Karpas-422 (cell line): ENCODE results near the gene ZNF292. TPM values are rescaled to one million over a fixed set of nuclear protein-coding genes. Genes with fewer than 3 reads are reported as not detected.

Experiments
- DNase-seq: peaks from one replicate; pipeline ENCODE4 v3.0.0-alpha.2; 2015
- H2AFZ ChIP-seq: fragments of 200-600 bp; sonication (generic); 2 replicates; pipeline ENCODE4 v1.6.1; 2014; ENCODE audit warnings: antibody characterized with exemption, low read length, mixed read lengths
- H3K27ac ChIP-seq: fragments of 200-600 bp; sonication (generic); 2 replicates; pipeline ENCODE4 v1.5.1; 2014; ENCODE audit warnings: mild to moderate bottlenecking, low read length, moderate library complexity
- H3K27me3 ChIP-seq: fragments of 200-600 bp; sonication (generic); 2 replicates; pipeline ENCODE4 v1.6.1; 2014; ENCODE audit warnings: low read length, mixed read lengths
- H3K36me3 ChIP-seq: fragments of 200-600 bp; sonication (generic); 2 replicates; pipeline ENCODE4 v1.6.1; 2014; ENCODE audit warnings: low read length, mixed read lengths; ENCODE audit not compliant: insufficient read depth
- H3K4me1 ChIP-seq: fragments of 200-600 bp; sonication (generic); 2 replicates; pipeline ENCODE4 v1.6.1; 2014; ENCODE audit warnings: mild to moderate bottlenecking, low read length, mixed read lengths
- H3K4me2 ChIP-seq: fragments of 200-600 bp; sonication (generic); 2 replicates; pipeline ENCODE4 v1.6.1; 2014; ENCODE audit warnings: low read length, low read depth, mild to moderate bottlenecking; ENCODE audit not compliant: poor library complexity, severe bottlenecking
- H3K4me3 ChIP-seq: fragments of 200-600 bp; sonication (generic); 2 replicates; pipeline ENCODE4 v1.5.1; 2014; ENCODE audit warnings: mild to moderate bottlenecking, antibody characterized with exemption, low read length, mixed read lengths
- H3K79me2 ChIP-seq: fragments of 200-600 bp; sonication (generic); 2 replicates; pipeline ENCODE4 v1.6.1; 2014; ENCODE audit warnings: mild to moderate bottlenecking, low read length, mixed read lengths
- H3K9ac ChIP-seq: fragments of 200-600 bp; sonication (generic); 2 replicates; pipeline ENCODE4 v1.6.0; 2014; ENCODE audit warnings: low read length
- H3K9me2 ChIP-seq: fragments of 200-600 bp; sonication (generic), shearing (Covaris generic); replicated peaks from 2 replicates; pipeline ENCODE4 v1.6.0; 2014; ENCODE audit warnings: mild to moderate bottlenecking, low read length, moderate library complexity; ENCODE audit not compliant: insufficient read depth
- H3K9me3 ChIP-seq: fragments of 300-700, 200-600 bp; sonication (generic); 2 replicates; pipeline ENCODE4 v1.6.1; 2014; ENCODE audit warnings: low read length, mixed read lengths
- H4K20me1 ChIP-seq: fragments of 200-600 bp; sonication (generic); 2 replicates; pipeline ENCODE4 v1.6.1; 2014; ENCODE audit warnings: mild to moderate bottlenecking, antibody characterized with exemption, low read length, low read depth; ENCODE audit not compliant: insufficient read depth
- total RNA-seq: library from RNA; depleted of rRNA; stranded (reverse); fragments of >200 nt; shearing (Covaris generic); gene quantifications from 2 replicates; pipeline ENCODE4 v1.2.3, GENCODE V29; 2014; ENCODE audit warnings: low replicate concordance

ZNF292 gene
- total RNA-seq, 1 experiment from 2014 or later, result 62.8 TPM

- Histone ChIP-seq H3K9ac (no peak overlapping the region), H3K27me3 (no peaks in the 10 kb centered on the region), H3K27ac (no peak overlapping the region), H4K20me1 (no peaks in the 10 kb centered on the region), H2AFZ (no peak overlapping the region), H3K4me2 (no peak overlapping the region), H3K36me3 (peaks cover 43% of the 10 kb centered on the region; the same call in 1 of the 2 replicates), H3K4me1 (no peaks in the 10 kb centered on the region), H3K9me3 (no peaks in the 10 kb centered on the region), H3K9me2 (no peaks in the 10 kb centered on the region), H3K4me3 (no peak overlapping the region), H3K79me2 (peaks cover 47% of the 10 kb centered on the region)
- DNase-seq, result no peak
These were observed 89.0 kb downstream of the ZNF292 start for GRCh38 chr6:87244380-87244779.

- H3K27ac ChIP-seq, result no peak overlapping the region
- no peak overlapping the region for H2AFZ ChIP-seq
- H3K9ac ChIP-seq, result no peak overlapping the region
- no peak overlapping the region for H3K4me3 ChIP-seq
- no peaks in the 10 kb centered on the region for H3K4me1 ChIP-seq
- no peak for DNase-seq
- H3K79me2 ChIP-seq, result peaks cover 40% of the 10 kb centered on the region
- H3K9me2 ChIP-seq, result no peaks in the 10 kb centered on the region
- no peaks in the 10 kb centered on the region for H3K27me3 ChIP-seq
- H3K36me3 ChIP-seq, result peaks cover 48% of the 10 kb centered on the region
- no peak overlapping the region for H3K4me2 ChIP-seq
- no peaks in the 10 kb centered on the region for H4K20me1 ChIP-seq
- H3K9me3 ChIP-seq, result no peaks in the 10 kb centered on the region
These were observed 94.7 kb downstream of the ZNF292 start for GRCh38 chr6:87250019-87250418.

- Histone ChIP-seq H3K4me1 (no peaks in the 10 kb centered on the region), H3K4me3 (no peak overlapping the region), H3K9ac (no peak overlapping the region), H3K79me2 (peaks cover 42% of the 10 kb centered on the region), H3K9me2 (no peaks in the 10 kb centered on the region), H4K20me1 (no peaks in the 10 kb centered on the region), H3K9me3 (no peaks in the 10 kb centered on the region), H3K36me3 (peaks cover 55% of the 10 kb centered on the region), H3K27ac (no peak overlapping the region), H3K4me2 (no peak overlapping the region), H2AFZ (no peak overlapping the region), H3K27me3 (no peaks in the 10 kb centered on the region)
- no peak for DNase-seq
These were observed 95.9 kb downstream of the ZNF292 start for GRCh38 chr6:87251225-87251624.

GRCh38 chr6:87251725-87252124, 96.4 kb downstream of the ZNF292 start:
- DNase-seq, result no peak
- H3K4me2 ChIP-seq, result no peak overlapping the region
- H3K4me3 ChIP-seq, result no peak overlapping the region
- no peaks in the 10 kb centered on the region for H3K9me2 ChIP-seq
- H3K27me3 ChIP-seq, result no peaks in the 10 kb centered on the region
- H3K79me2 ChIP-seq, result peaks cover 37% of the 10 kb centered on the region
- no peak overlapping the region for H3K9ac ChIP-seq
- H4K20me1 ChIP-seq, result no peaks in the 10 kb centered on the region
- peaks cover 55% of the 10 kb centered on the region for H3K36me3 ChIP-seq
- no peak overlapping the region for H3K27ac ChIP-seq
- no peaks in the 10 kb centered on the region for H3K4me1 ChIP-seq
- H3K9me3 ChIP-seq, result no peaks in the 10 kb centered on the region
- H2AFZ ChIP-seq, result no peak overlapping the region

- no peak overlapping the region for H2AFZ ChIP-seq
These were observed 101.7 kb downstream of the ZNF292 start for GRCh38 chr6:87257046-87257445.

GRCh38 chr6:87257565-87257964, 102.2 kb downstream of the ZNF292 start:
- DNase-seq, result no peak
- H3K36me3 ChIP-seq, result peaks cover 65% of the 10 kb centered on the region

More at GRCh38 chr6:87257046-87257445, 101.7 kb downstream of the ZNF292 start:
- Histone ChIP-seq H3K9ac (no peak overlapping the region), H3K27me3 (no peaks in the 10 kb centered on the region), H3K4me3 (no peak overlapping the region), H3K9me2 (no peaks in the 10 kb centered on the region), H4K20me1 (no peaks in the 10 kb centered on the region), H3K4me2 (no peak overlapping the region), H3K36me3 (peaks cover 65% of the 10 kb centered on the region), H3K9me3 (no peaks in the 10 kb centered on the region), H3K79me2 (peaks cover 9% of the 10 kb centered on the region; the same call in 1 of the 2 replicates), H3K4me1 (no peaks in the 10 kb centered on the region), H3K27ac (no peak overlapping the region)
- DNase-seq, result no peak

GRCh38 chr6:87257975-87258374, 102.6 kb downstream of the ZNF292 start:
- H3K4me2 ChIP-seq, result no peak overlapping the region
- no peak overlapping the region for H3K4me3 ChIP-seq
- H3K9me2 ChIP-seq, result no peaks in the 10 kb centered on the region
- no peaks in the 10 kb centered on the region for H3K4me1 ChIP-seq
- H3K9me3 ChIP-seq, result no peaks in the 10 kb centered on the region
- H3K79me2 ChIP-seq, result peaks cover 9% of the 10 kb centered on the region; the same call in 1 of the 2 replicates
- no peaks in the 10 kb centered on the region for H4K20me1 ChIP-seq
- no peak overlapping the region for H2AFZ ChIP-seq
- no peak overlapping the region for H3K9ac ChIP-seq
- peaks cover 65% of the 10 kb centered on the region for H3K36me3 ChIP-seq
- no peak for DNase-seq
- no peak overlapping the region for H3K27ac ChIP-seq
- H3K27me3 ChIP-seq, result no peaks in the 10 kb centered on the region

More at GRCh38 chr6:87257565-87257964, 102.2 kb downstream of the ZNF292 start:
- Histone ChIP-seq H3K4me2 (no peak overlapping the region), H3K27ac (no peak overlapping the region), H2AFZ (no peak overlapping the region), H4K20me1 (no peaks in the 10 kb centered on the region), H3K9me3 (no peaks in the 10 kb centered on the region), H3K9ac (no peak overlapping the region), H3K27me3 (no peaks in the 10 kb centered on the region), H3K4me3 (no peak overlapping the region), H3K9me2 (no peaks in the 10 kb centered on the region), H3K4me1 (no peaks in the 10 kb centered on the region), H3K79me2 (peaks cover 9% of the 10 kb centered on the region; the same call in 1 of the 2 replicates)

GRCh38 chr6:87259791-87260190, 104.4 kb downstream of the ZNF292 start:
- Histone ChIP-seq H3K4me3 (no peak overlapping the region), H2AFZ (no peak overlapping the region), H3K9ac (no peak overlapping the region), H3K4me1 (no peaks in the 10 kb centered on the region), H3K27ac (no peak overlapping the region), H3K9me3 (no peaks in the 10 kb centered on the region), H3K27me3 (no peaks in the 10 kb centered on the region), H3K9me2 (no peaks in the 10 kb centered on the region), H4K20me1 (no peaks in the 10 kb centered on the region), H3K4me2 (no peak overlapping the region), H3K79me2 (0 out of 2 replicates have a peak, but pooled peaks cover 3% of the 10 kb centered on the region), H3K36me3 (peaks cover 49% of the 10 kb centered on the region)
- DNase-seq, result no peak

- Histone ChIP-seq H3K36me3 (peaks cover 31% of the 10 kb centered on the region), H4K20me1 (no peaks in the 10 kb centered on the region), H3K4me1 (no peaks in the 10 kb centered on the region), H2AFZ (no peak overlapping the region), H3K9me2 (no peaks in the 10 kb centered on the region), H3K79me2 (no peaks in the 10 kb centered on the region), H3K27ac (no peak overlapping the region), H3K27me3 (no peaks in the 10 kb centered on the region), H3K4me2 (no peak overlapping the region), H3K9ac (no peak overlapping the region), H3K9me3 (no peaks in the 10 kb centered on the region), H3K4me3 (no peak overlapping the region)
- no peak for DNase-seq
These were observed 106.2 kb downstream of the ZNF292 start for GRCh38 chr6:87261534-87261933.
